Neuronal stem cell (in vitro differentiated cells): ENCODE results near the gene DYNLT4.
A peak's percentile ranks its signal among the peaks of the same experiment; 100 is the strongest.

Experiments
- DNase-seq: peaks from one replicate; pipeline ENCODE4 v3.0.0-alpha.2; 2013; ENCODE audit warnings: low spot score
- H2AFZ ChIP-seq: one replicate; pipeline ENCODE4 v1.6.1; 2013; ENCODE audit warnings: mild to moderate bottlenecking, low read length, inconsistent platforms
- H2AK5ac ChIP-seq: 2 replicates; pipeline ENCODE4 v1.6.1; 2013; ENCODE audit warnings: low read depth, mild to moderate bottlenecking, inconsistent platforms, low read length, moderate library complexity, mixed read lengths
- H2BK120ac ChIP-seq: 2 replicates; pipeline ENCODE4 v1.6.1; 2013; ENCODE audit warnings: low read depth, mild to moderate bottlenecking, inconsistent platforms, low read length, moderate library complexity, mixed read lengths
- H2BK12ac ChIP-seq: one replicate; pipeline ENCODE4 v1.6.1; 2013; ENCODE audit warnings: low read length, inconsistent platforms
- H2BK15ac ChIP-seq: 2 replicates; pipeline ENCODE4 v1.6.1; 2013; ENCODE audit warnings: mild to moderate bottlenecking, low read length, inconsistent platforms, mixed read lengths
- H2BK5ac ChIP-seq: one replicate; pipeline ENCODE4 v1.6.1; 2013; ENCODE audit warnings: inconsistent platforms, mild to moderate bottlenecking, low read length, moderate library complexity
- H3K14ac ChIP-seq: one replicate; pipeline ENCODE4 v1.6.1; 2013; ENCODE audit warnings: low read length, inconsistent platforms
- H3K18ac ChIP-seq: 2 replicates; pipeline ENCODE4 v1.6.1; 2013; ENCODE audit warnings: low read length, inconsistent platforms
- H3K23ac ChIP-seq: 2 replicates; pipeline ENCODE4 v1.6.1; 2013; ENCODE audit warnings: low read depth, mild to moderate bottlenecking, mixed read lengths, low read length, inconsistent platforms; ENCODE audit not compliant: poor library complexity
- H3K27ac ChIP-seq: replicated peaks from 3 replicates; pipeline ENCODE4 v1.5.1; 2013; ENCODE audit warnings: low read length, inconsistent platforms
- H3K27me3 ChIP-seq, 3 experiments: 2 replicates each; pipeline ENCODE4 v1.6.1; 2013; ENCODE audit warnings: low read length in 3 of 3, mild to moderate bottlenecking in 2 of 3, inconsistent platforms in 1 of 3, low read depth in 1 of 3, mixed read lengths in 1 of 3, moderate library complexity in 1 of 3; ENCODE audit not compliant: control insufficient read depth in 3 of 3, insufficient read depth in 3 of 3
- H3K36me3 ChIP-seq, 2 donors: replicated peaks in 1 of 2; 2 replicates each; pipeline ENCODE4 v1.6.1; 2013; ENCODE audit warnings: low read length in 2 of 2; ENCODE audit not compliant: control insufficient read depth in 2 of 2, insufficient read depth in 2 of 2
- H3K4ac ChIP-seq: 2 replicates; pipeline ENCODE4 v1.6.1; 2013; ENCODE audit warnings: inconsistent platforms, mild to moderate bottlenecking, low read length, moderate library complexity
- H3K4me1 ChIP-seq, 2 donors: 1 replicate in 1 of 2; 2 replicates in 1 of 2; pipeline ENCODE4 v1.6.1; 2013; ENCODE audit warnings: low read length in 2 of 2, low read depth in 1 of 2; ENCODE audit not compliant: control insufficient read depth in 2 of 2, insufficient read depth in 1 of 2
- H3K4me2 ChIP-seq: one replicate; pipeline ENCODE4 v1.6.1; 2013; ENCODE audit warnings: mild to moderate bottlenecking, low read length, inconsistent platforms; ENCODE audit not compliant: insufficient read depth, poor library complexity, severe bottlenecking
- H3K4me3 ChIP-seq, 2 donors: 2 replicates each; pipeline ENCODE4 v1.5.1; 2013; ENCODE audit warnings: low read length in 2 of 2, mild to moderate bottlenecking in 2 of 2, inconsistent platforms in 1 of 2, moderate library complexity in 1 of 2
- H3K79me1 ChIP-seq: one replicate; pipeline ENCODE4 v1.6.1; 2013; ENCODE audit warnings: low read depth, mild to moderate bottlenecking, inconsistent platforms, low read length, moderate library complexity
- H3K9ac ChIP-seq: one replicate; pipeline ENCODE4 v1.6.1; 2013; ENCODE audit warnings: mild to moderate bottlenecking, low read depth, low read length, inconsistent platforms; ENCODE audit not compliant: poor library complexity
- H3K9me3 ChIP-seq, 2 donors: replicated peaks in 1 of 2; 2 replicates each; pipeline versions ENCODE3 to v1.6.1; 2013; ENCODE audit warnings: low read length in 2 of 2, mild to moderate bottlenecking in 2 of 2, inconsistent platforms in 1 of 2, low read depth in 1 of 2, mixed read lengths in 1 of 2, moderate library complexity in 1 of 2; ENCODE audit not compliant: control insufficient read depth in 2 of 2, insufficient read depth in 1 of 2
- H4K8ac ChIP-seq: one replicate; pipeline ENCODE4 v1.6.1; 2013; ENCODE audit warnings: low read depth, mild to moderate bottlenecking, inconsistent platforms, low read length, moderate library complexity
- H4K91ac ChIP-seq: one replicate; pipeline ENCODE4 v1.6.1; 2013; ENCODE audit warnings: low read length, low read depth, mild to moderate bottlenecking, inconsistent platforms; ENCODE audit not compliant: poor library complexity
- WGBS, 2 donors: extraction: QIAGEN DNeasy Blood & Tissue Kit; methylation state at CpG; one replicate each; pipeline ENCODE4 v1.1.7; 2013; ENCODE audit warnings: missing lambda C conversion rate in 2 of 2, mixed read lengths in 1 of 2; ENCODE audit not compliant: insufficient read length in 2 of 2, insufficient replicate concordance in 1 of 2; ENCODE audit errors: extremely low coverage in 2 of 2; 5-methylcytosine and 5-hydroxymethylcytosine counted together

DYNLT4 gene

GRCh38 chr1:44846985-44847384 lies 39.8 kb upstream of the DYNLT4 start:
- no peak overlapping the region for H2AK5ac ChIP-seq
- no peak overlapping the region for H2BK12ac ChIP-seq
- no peak overlapping the region for H2BK120ac ChIP-seq
- H3K4me3 ChIP-seq: peak overlapping the region in 1 of 2 donors; percentile 26
- no peaks in the 10 kb centered on the region for H3K36me3 ChIP-seq
- H3K79me1 ChIP-seq: no peaks in the 10 kb centered on the region
- no peak overlapping the region for H2BK5ac ChIP-seq
- no peak overlapping the region for H3K4ac ChIP-seq
- H3K4me2 ChIP-seq: no peak overlapping the region
- peaks cover 0 to 2% of the 10 kb centered on the region in 2 donors for H3K9me3 ChIP-seq
- no peak overlapping the region for H3K27ac ChIP-seq
- no peak for DNase-seq
- H3K14ac ChIP-seq: no peak overlapping the region
- WGBS, 2 donors: no CpG with 5 or more reads among the region's 1 CpG
- H3K23ac ChIP-seq: no peak overlapping the region
- H2BK15ac ChIP-seq: no peak overlapping the region
- H4K91ac ChIP-seq: no peak overlapping the region
- H3K27me3 ChIP-seq: peaks cover 0 to 4% (median 0%) of the 10 kb centered on the region in 3 experiments
- no peak overlapping the region for H3K9ac ChIP-seq
- peaks cover 7 to 8% of the 10 kb centered on the region in 2 donors for H3K4me1 ChIP-seq
- H3K18ac ChIP-seq: no peak overlapping the region
- H4K8ac ChIP-seq: no peak overlapping the region
- H2AFZ ChIP-seq: no peak overlapping the region

- H4K8ac ChIP-seq: no peak within 1 kb of the TSS
- H2AFZ ChIP-seq: peak within 1 kb of the TSS; percentile 98
- H3K18ac ChIP-seq: peak within 1 kb of the TSS; percentile 94
- H2BK15ac ChIP-seq: peak within 1 kb of the TSS; percentile 56
- no peak within 1 kb of the TSS for H2BK12ac ChIP-seq
- no peak within 1 kb of the TSS for H2BK120ac ChIP-seq
- H2AK5ac ChIP-seq: no peak within 1 kb of the TSS
- WGBS, 2 donors: no CpG with 5 or more reads among the region's 72 CpGs
- peaks cover 0 to 3% of the 10 kb centered on the region in 2 donors for H3K9me3 ChIP-seq
- no peak within 1 kb of the TSS for H3K4ac ChIP-seq
- peak within 1 kb of the TSS; percentile 56 to 80 for H3K4me3 ChIP-seq
- peak within 1 kb of the TSS; percentile 58 for H3K14ac ChIP-seq
- H3K36me3 ChIP-seq: no peaks in the 10 kb centered on the region
- peaks cover 0 to 8% of the 10 kb centered on the region in 2 donors for H3K4me1 ChIP-seq
- H3K9ac ChIP-seq: peak within 1 kb of the TSS; percentile 82
- no peak within 1 kb of the TSS for H3K27ac ChIP-seq
- peak; percentile 90 for DNase-seq
- H3K27me3 ChIP-seq: peaks cover 0 to 8% (median 0%) of the 10 kb centered on the region in 3 experiments
- no peak within 1 kb of the TSS for H4K91ac ChIP-seq
- no peaks in the 10 kb centered on the region for H3K79me1 ChIP-seq
- peak within 1 kb of the TSS; percentile 95 for H3K4me2 ChIP-seq
- H2BK5ac ChIP-seq: no peak within 1 kb of the TSS
- H3K23ac ChIP-seq: peak within 1 kb of the TSS; percentile 96
Observed at GRCh38 chr1:44842862-44843655, 35.9 kb upstream of the DYNLT4 start, which contains the start of gene PTCH2. Gene PTCH2, minus strand, starts transcription at chr1:44843253. Its CDS starts 321 bp downstream, at chr1:44842932.

GRCh38 chr1:44842486-44842861 lies 35.3 kb upstream of the DYNLT4 start:
- H2BK15ac ChIP-seq: no peak overlapping the region
- peaks cover 0 to 8% of the 10 kb centered on the region in 2 donors for H3K4me1 ChIP-seq
- H2AFZ ChIP-seq: peak overlapping the region; percentile 98
- no peak overlapping the region for H4K91ac ChIP-seq
- H2BK120ac ChIP-seq: no peak overlapping the region
- no peak overlapping the region for H2BK5ac ChIP-seq
- peak overlapping the region; percentile 56 to 80 for H3K4me3 ChIP-seq
- no peak overlapping the region for H2AK5ac ChIP-seq
- no peaks in the 10 kb centered on the region for H3K36me3 ChIP-seq
- WGBS, 2 donors: no CpG with 5 or more reads among the region's 16 CpGs
- H4K8ac ChIP-seq: no peak overlapping the region
- H3K27me3 ChIP-seq: peaks cover 0 to 8% (median 0%) of the 10 kb centered on the region in 3 experiments
- H2BK12ac ChIP-seq: no peak overlapping the region
- H3K9ac ChIP-seq: peak overlapping the region; percentile 54
- H3K27ac ChIP-seq: no peak overlapping the region
- H3K79me1 ChIP-seq: no peaks in the 10 kb centered on the region
- no peak overlapping the region for H3K14ac ChIP-seq
- H3K4me2 ChIP-seq: peak overlapping the region; percentile 95
- H3K18ac ChIP-seq: peak overlapping the region; percentile 94
- no peak overlapping the region for H3K4ac ChIP-seq
- no peak for DNase-seq
- H3K23ac ChIP-seq: peak overlapping the region; percentile 1
- peaks cover 0 to 3% of the 10 kb centered on the region in 2 donors for H3K9me3 ChIP-seq

GRCh38 chr1:44839576-44839975 lies 32.4 kb upstream of the DYNLT4 start:
- Histone ChIP-seq H3K27ac (no peak overlapping the region), H2BK120ac (no peak overlapping the region), H2AK5ac (no peak overlapping the region), H3K9ac (peak overlapping the region; percentile 52), H3K36me3 (no peaks in the 10 kb centered on the region), H3K4me3 (no peak overlapping the region), H3K18ac (peak overlapping the region; percentile 49), H2AFZ (peak overlapping the region; percentile 5), H3K4me2 (no peak overlapping the region), H2BK12ac (peak overlapping the region; percentile 53), H3K9me3 (peaks cover 0 to 2% of the 10 kb centered on the region in 2 donors), H2BK5ac (no peak overlapping the region), H3K4me1 (peaks cover 0 to 8% of the 10 kb centered on the region in 2 donors), H3K79me1 (no peaks in the 10 kb centered on the region), H3K4ac (no peak overlapping the region), H3K23ac (peak overlapping the region; percentile 74), H3K27me3 (peaks cover 0 to 8% (median 0%) of the 10 kb centered on the region in 3 experiments), H3K14ac (no peak overlapping the region), H2BK15ac (no peak overlapping the region), H4K8ac (no peak overlapping the region), H4K91ac (no peak overlapping the region)
- WGBS, 2 donors: no CpG with 5 or more reads among the region's 4 CpGs
- DNase-seq: no peak
